AG10803 (cell line): ENCODE results near the gene HSD17B7.

ENCODE experiments used
- DNase-seq: peaks from one replicate; pipeline ENCODE4 v3.0.0; 2010; ENCODE audit warnings: low read depth
- H3K4me3 ChIP-seq: 2 replicates; pipeline ENCODE4 v1.5.1; 2011; ENCODE audit warnings: mild to moderate bottlenecking, low read length, control low read depth
- TF ChIP-seq, protein P1 (sequence below): conservative IDR thresholded peaks from 2 replicates; pipeline ENCODE4 v1.5.1; 2011; ENCODE audit warnings: mild to moderate bottlenecking, low read length, control low read depth, inconsistent platforms

HSD17B7 gene

DNA sequence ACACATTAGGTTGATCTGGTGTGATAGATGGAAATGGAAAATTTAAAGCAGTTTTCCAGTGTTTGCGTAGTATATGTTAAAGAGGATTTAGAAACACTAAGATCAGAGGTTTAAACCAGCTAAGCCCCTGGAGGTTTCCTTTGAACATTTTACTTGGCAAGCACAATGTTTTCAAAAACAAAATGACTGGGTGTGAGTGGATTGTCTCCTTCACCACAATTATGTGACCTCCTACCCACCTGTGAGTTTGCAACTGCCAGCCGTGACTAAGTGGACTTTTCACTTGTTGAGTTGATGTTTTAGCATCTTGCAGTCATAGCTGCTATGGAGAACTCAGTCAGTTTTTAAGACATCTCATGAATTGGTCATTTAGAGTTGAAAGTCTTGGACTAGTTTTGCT is 65.8 kb downstream of the HSD17B7 start:
- H3K4me3 ChIP-seq: no peak overlapping the region
- peak; percentile 87 for DNase-seq
- TF ChIP-seq, protein P1, sequence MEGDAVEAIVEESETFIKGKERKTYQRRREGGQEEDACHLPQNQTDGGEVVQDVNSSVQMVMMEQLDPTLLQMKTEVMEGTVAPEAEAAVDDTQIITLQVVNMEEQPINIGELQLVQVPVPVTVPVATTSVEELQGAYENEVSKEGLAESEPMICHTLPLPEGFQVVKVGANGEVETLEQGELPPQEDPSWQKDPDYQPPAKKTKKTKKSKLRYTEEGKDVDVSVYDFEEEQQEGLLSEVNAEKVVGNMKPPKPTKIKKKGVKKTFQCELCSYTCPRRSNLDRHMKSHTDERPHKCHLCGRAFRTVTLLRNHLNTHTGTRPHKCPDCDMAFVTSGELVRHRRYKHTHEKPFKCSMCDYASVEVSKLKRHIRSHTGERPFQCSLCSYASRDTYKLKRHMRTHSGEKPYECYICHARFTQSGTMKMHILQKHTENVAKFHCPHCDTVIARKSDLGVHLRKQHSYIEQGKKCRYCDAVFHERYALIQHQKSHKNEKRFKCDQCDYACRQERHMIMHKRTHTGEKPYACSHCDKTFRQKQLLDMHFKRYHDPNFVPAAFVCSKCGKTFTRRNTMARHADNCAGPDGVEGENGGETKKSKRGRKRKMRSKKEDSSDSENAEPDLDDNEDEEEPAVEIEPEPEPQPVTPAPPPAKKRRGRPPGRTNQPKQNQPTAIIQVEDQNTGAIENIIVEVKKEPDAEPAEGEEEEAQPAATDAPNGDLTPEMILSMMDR: no peak

DNA sequence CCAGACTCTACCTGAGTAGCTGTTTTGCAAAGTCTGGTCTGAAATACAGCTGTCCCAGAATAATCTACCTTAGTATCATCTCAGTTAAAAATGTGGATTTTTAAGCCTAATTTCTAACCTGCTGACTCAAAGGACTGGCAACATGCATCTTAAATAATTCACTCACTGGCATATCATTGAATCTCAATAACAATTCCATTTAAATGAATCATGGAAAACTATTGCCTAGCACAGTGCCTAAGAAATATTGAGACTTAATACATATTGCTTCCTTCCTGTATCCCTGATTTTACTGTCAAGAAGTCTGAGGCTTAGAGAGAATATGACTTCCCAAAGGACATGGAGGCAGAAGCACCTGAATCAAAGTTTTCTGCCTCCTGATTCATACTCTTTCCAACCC is 67.3 kb downstream of the HSD17B7 start:
- H3K4me3 ChIP-seq: no peak overlapping the region
- TF ChIP-seq, protein P1: no peak
- DNase-seq: peak; percentile 55

DNA sequence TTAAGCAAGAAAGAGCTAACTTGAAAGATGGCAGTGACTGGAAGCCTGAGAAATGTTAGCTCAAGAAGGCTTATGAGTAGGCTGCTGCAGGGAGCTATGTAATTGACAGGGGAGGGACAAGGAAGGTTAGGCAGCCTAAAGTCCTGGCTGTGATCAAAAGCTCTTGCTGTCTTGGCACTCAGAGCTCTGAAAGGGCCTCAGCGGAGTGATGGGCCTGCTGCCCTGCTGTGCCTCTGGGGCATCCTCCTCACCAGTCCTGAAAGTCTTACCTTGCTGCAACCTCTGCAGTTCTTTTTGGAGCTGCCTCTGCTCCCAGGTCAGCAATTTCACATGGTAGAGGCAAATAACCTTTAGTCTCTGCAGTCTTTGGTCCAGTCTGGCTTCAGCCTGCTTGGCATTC is 68.7 kb downstream of the HSD17B7 start:
- no peak overlapping the region for H3K4me3 ChIP-seq
- TF ChIP-seq, protein P1: no peak
- no peak for DNase-seq

DNA sequence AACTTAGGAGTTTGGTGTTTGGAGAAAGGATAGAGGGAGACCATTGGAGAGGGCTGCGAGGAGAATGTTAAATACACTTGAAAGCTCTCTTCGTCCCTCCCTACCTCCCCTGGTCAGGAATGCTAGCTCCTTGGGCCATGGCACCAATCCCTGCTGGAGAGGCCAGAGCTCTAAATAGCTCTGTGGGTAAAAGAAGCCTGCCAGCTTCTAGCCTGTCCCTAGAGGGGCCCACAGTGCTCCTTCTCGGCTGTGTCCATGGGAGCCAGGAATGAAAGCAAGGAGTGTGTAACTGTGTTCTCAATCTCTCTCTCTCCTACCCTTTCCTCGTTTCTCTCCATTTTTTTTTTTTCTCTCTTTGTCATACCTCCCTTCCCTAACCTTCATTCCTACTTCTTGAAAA is 70.6 kb downstream of the HSD17B7 start, which contains the start of gene CCDC190:
CCDC190 (minus strand) TSS at position 75 of the 400 bp plus-strand sequence. CDS start 1,529 bp downstream, outside the sequence.
- DNase-seq: peak; percentile 60
- TF ChIP-seq, protein P1: no peak
- H3K4me3 ChIP-seq: no peak within 1 kb of the TSS

DNA sequence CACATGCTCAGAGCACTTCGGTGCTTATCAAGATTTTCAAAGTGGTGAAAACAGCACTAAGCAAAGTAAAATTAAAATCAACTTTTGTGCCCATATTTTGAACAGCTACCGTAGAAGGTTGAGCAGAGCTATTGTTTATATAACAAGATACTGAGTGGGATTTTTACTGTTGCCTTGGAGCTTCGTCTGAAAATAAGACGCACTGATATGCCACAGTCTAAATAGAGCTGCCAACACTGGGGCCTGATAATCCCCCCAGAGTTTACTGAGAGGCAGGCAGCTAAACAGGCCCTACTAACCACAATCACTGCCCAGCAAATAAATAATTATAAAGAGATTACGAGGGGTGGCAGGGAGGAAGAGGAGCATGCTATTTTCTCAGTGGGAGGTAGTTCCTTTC is 71.1 kb downstream of the HSD17B7 start:
- DNase-seq: no peak
- H3K4me3 ChIP-seq: no peak overlapping the region
- TF ChIP-seq, protein P1: no peak
